ENCODE measurements around the gene UBE2L3.
"Not testable (repeated sequence)": the region's sequence is repeated elsewhere in the genome, so short reads cannot be mapped to it uniquely, and the experiment has no call there.

UBE2L3 gene

DNA sequence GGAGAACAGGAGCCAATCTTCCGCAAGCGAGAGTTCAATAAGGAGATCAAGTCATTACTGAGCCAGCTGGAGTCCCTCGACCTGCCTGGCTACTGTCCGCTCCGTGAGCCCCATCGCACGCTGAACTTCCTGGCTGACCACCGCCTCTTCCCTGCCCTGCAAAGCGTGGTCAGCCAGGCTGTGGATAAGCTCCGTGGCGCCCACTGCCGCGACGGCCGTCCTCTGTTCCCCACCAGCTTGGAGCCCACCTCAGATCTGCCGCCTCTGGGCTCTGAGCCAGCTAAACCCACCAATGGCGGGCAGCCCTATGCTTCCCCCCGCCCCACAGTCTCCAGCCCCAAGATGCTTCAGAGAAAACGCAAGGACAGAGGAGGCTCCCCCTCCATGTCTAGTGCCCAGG is 67.3 kb downstream of the UBE2L3 start:
- no peak for DNase-seq (ENCODE audit: low spot score)
- in situ Hi-C loops (cut with MboI; ENCODE audit: low sequenced_read_pairs, unreplicated experiment) = no loop called here
- TF ChIP-seq, protein P1, sequence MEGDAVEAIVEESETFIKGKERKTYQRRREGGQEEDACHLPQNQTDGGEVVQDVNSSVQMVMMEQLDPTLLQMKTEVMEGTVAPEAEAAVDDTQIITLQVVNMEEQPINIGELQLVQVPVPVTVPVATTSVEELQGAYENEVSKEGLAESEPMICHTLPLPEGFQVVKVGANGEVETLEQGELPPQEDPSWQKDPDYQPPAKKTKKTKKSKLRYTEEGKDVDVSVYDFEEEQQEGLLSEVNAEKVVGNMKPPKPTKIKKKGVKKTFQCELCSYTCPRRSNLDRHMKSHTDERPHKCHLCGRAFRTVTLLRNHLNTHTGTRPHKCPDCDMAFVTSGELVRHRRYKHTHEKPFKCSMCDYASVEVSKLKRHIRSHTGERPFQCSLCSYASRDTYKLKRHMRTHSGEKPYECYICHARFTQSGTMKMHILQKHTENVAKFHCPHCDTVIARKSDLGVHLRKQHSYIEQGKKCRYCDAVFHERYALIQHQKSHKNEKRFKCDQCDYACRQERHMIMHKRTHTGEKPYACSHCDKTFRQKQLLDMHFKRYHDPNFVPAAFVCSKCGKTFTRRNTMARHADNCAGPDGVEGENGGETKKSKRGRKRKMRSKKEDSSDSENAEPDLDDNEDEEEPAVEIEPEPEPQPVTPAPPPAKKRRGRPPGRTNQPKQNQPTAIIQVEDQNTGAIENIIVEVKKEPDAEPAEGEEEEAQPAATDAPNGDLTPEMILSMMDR (IDR thresholded peaks at IDR 0.05; ENCODE audit: borderline replicate concordance, control extremely low read depth, extremely low read depth, insufficient read depth, missing control alignments) = no peak

GRCh38 chr22:21635771-21636510 is 68.4 kb downstream of the UBE2L3 start:
- TF ChIP-seq, protein P1 (IDR thresholded peaks at IDR 0.05; ENCODE audit: borderline replicate concordance, control extremely low read depth, extremely low read depth, insufficient read depth, missing control alignments) = no peak
- no peak for DNase-seq (ENCODE audit: low spot score)
- in situ Hi-C loops (cut with MboI; ENCODE audit: low sequenced_read_pairs, unreplicated experiment) = no loop called here

DNA sequence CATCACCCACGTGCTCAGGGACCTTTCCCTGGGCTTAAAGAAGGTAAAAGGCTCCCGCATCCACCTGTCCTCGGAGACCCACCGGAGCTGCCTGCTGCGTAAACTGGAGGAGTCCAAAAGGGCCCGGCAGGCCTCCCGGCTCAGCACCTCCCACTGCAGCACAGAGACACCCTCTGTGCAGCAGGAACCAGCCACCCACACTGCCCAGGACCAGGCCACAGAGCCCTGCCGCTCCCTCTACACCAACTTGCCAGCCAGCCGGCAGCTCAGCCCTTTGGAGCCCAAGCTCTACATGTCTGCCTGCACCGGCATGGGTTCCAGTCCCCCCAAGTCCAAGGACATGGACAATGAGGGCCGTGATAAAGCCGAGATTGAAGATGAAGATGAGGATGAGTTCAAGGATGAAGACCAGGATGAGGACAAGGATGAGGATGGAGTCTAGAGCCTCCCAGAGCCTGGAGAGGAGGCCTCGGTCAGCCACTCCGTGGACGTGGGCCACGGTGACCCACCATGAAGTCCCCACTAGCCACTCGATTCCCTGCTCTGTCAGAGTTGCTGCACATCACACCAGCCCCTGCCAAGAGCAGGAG is 69.2 kb downstream of the UBE2L3 start:
- no peak for DNase-seq (ENCODE audit: low spot score)
- in situ Hi-C loops (cut with MboI; ENCODE audit: low sequenced_read_pairs, unreplicated experiment) = no loop called here
- TF ChIP-seq, protein P1 (IDR thresholded peaks at IDR 0.05; ENCODE audit: borderline replicate concordance, control extremely low read depth, extremely low read depth, insufficient read depth, missing control alignments) = no peak

DNA sequence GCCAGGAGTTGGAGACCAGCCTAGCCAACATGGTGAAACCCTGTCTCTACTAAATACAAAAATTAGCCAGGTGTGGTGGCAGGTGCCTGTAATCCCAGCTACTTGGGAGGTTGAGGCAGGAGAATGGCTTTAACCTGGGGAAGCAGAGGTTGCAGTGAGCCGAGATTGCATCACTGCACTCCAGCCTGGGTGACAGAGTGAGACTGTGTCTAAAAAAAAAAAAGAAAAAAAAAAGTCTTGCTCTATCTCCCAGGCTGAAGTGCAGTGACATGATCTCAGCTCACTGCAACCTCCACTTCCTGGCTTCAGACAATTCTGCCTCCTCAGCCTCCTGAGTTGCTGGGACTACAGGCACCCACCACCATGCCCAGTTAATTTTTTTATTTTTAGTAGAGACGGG is 69.9 kb downstream of the UBE2L3 start:
- DNase-seq (ENCODE audit: low spot score); in situ Hi-C loops (cut with MboI; ENCODE audit: low sequenced_read_pairs, unreplicated experiment): not testable (repeated sequence)

GRCh38 chr22:21639359-21639758 is 71.8 kb downstream of the UBE2L3 start:
- in situ Hi-C loops (cut with MboI; ENCODE audit: low sequenced_read_pairs, unreplicated experiment) = no loop called here

GRCh38 chr22:21640810-21641209 is 73.3 kb downstream of the UBE2L3 start:
- in situ Hi-C loops (cut with MboI; ENCODE audit: low sequenced_read_pairs, unreplicated experiment) = no loop called here
- DNase-seq (ENCODE audit: low spot score) = no peak
- TF ChIP-seq, protein P1 (IDR thresholded peaks at IDR 0.05; ENCODE audit: borderline replicate concordance, control extremely low read depth, extremely low read depth, insufficient read depth, missing control alignments) = no peak

More at GRCh38 chr22:21639359-21639758, 71.8 kb downstream of the UBE2L3 start:
- TF ChIP-seq, protein P1 (IDR thresholded peaks at IDR 0.05; ENCODE audit: borderline replicate concordance, control extremely low read depth, extremely low read depth, insufficient read depth, missing control alignments) = no peak
- DNase-seq (ENCODE audit: low spot score) = no peak

GRCh38 chr22:21641417-21641788 is 73.9 kb downstream of the UBE2L3 start:
- in situ Hi-C loops (cut with MboI; ENCODE audit: low sequenced_read_pairs, unreplicated experiment) = no loop called here
- DNase-seq (ENCODE audit: low spot score) = peak; percentile 54
- TF ChIP-seq, protein P1 (IDR thresholded peaks at IDR 0.05; ENCODE audit: borderline replicate concordance, control extremely low read depth, extremely low read depth, insufficient read depth, missing control alignments) = no peak

Data from GM13976 (cell line).